CD14-positive monocyte (primary cell): ENCODE results near the gene ITLN1. TPM values are rescaled to one million over a fixed set of nuclear protein-coding genes. Genes with fewer than 3 reads are reported as not detected.

ENCODE experiments used
- DNase-seq, 3 donors: peaks; one replicate each; pipeline ENCODE4 v3.0.0-alpha.2; 2011 to 2022
- H2AFZ ChIP-seq: 2 replicates; pipeline ENCODE4 v1.6.0; 2012; ENCODE audit warnings: mild to moderate bottlenecking, low read depth, low read length, inconsistent platforms; ENCODE audit not compliant: insufficient read depth, poor library complexity, severe bottlenecking
- H3K27ac ChIP-seq, 2 donors: 1 replicate in 1 of 2; 2 replicates in 1 of 2; pipeline ENCODE4 v1.5.1; 2012 to 2013; ENCODE audit warnings: low read length in 2 of 2, control low read depth in 1 of 2, inconsistent platforms in 1 of 2, low read depth in 1 of 2, mild to moderate bottlenecking in 1 of 2
- H3K27me3 ChIP-seq, 2 donors: one replicate each; pipeline versions ENCODE4 v1.6.0 to v1.6.1; 2011 to 2013; ENCODE audit warnings: low read length in 2 of 2; ENCODE audit not compliant: control insufficient read depth in 2 of 2, insufficient read depth in 2 of 2
- H3K36me3 ChIP-seq, 2 donors: replicated peaks in 1 of 2; 1 replicate in 1 of 2; 2 replicates in 1 of 2; pipeline versions ENCODE4 v1.5.1 to v1.6.1; 2012 to 2013; ENCODE audit warnings: low read length in 2 of 2, control low read depth in 1 of 2, inconsistent platforms in 1 of 2, mild to moderate bottlenecking in 1 of 2; ENCODE audit not compliant: insufficient read depth in 2 of 2, control insufficient read depth in 1 of 2
- H3K4me1 ChIP-seq, 2 donors: 1 replicate in 1 of 2; 2 replicates in 1 of 2; pipeline versions ENCODE4 v1.5.1 to v1.6.1; 2012 to 2013; ENCODE audit warnings: low read length in 2 of 2, control low read depth in 1 of 2, inconsistent platforms in 1 of 2, mild to moderate bottlenecking in 1 of 2, moderate library complexity in 1 of 2; ENCODE audit not compliant: insufficient read depth in 2 of 2, control insufficient read depth in 1 of 2
- H3K4me2 ChIP-seq: replicated peaks from 2 replicates; pipeline ENCODE3; 2012; ENCODE audit warnings: low read length, moderate library complexity, mild to moderate bottlenecking; ENCODE audit not compliant: poor library complexity, severe bottlenecking; ENCODE audit errors: extremely low read depth
- H3K4me3 ChIP-seq, 3 experiments: fragments of 200-600 bp in 1 of 3; sonication (generic) in 1 of 3; replicated peaks in 1 of 3; 1 replicate in 2 of 3; 2 replicates in 1 of 3; pipeline ENCODE4 v1.5.1; 2011 to 2013; ENCODE audit warnings: low read length in 3 of 3, mild to moderate bottlenecking in 3 of 3, control low read depth in 2 of 3, low read depth in 2 of 3, inconsistent platforms in 1 of 3, moderate library complexity in 1 of 3
- H3K79me2 ChIP-seq: 2 replicates; pipeline ENCODE4 v1.6.0; 2012; ENCODE audit warnings: mild to moderate bottlenecking, control low read depth, inconsistent platforms, low read length, moderate library complexity; ENCODE audit not compliant: insufficient read depth
- H3K9ac ChIP-seq: 2 replicates; pipeline ENCODE4 v1.6.0; 2017; ENCODE audit warnings: low read length, mild to moderate bottlenecking; ENCODE audit not compliant: insufficient read depth, poor library complexity, severe bottlenecking
- H3K9me3 ChIP-seq, 2 donors: replicated peaks in 1 of 2; 1 replicate in 1 of 2; 2 replicates in 1 of 2; pipeline versions ENCODE4 v1.5.1 to v1.6.1; 2012 to 2013; ENCODE audit warnings: low read length in 2 of 2, control low read depth in 1 of 2; ENCODE audit not compliant: control insufficient read depth in 1 of 2, insufficient read depth in 1 of 2
- H4K20me1 ChIP-seq: 2 replicates; pipeline ENCODE4 v1.6.0; 2012; ENCODE audit warnings: mild to moderate bottlenecking, low read length, control low read depth, moderate library complexity; ENCODE audit not compliant: insufficient read depth
- H3K27ac Mint-ChIP-seq, 7 donors: one replicate each; pipeline ENCODE4 v1.8.0; 2020; ENCODE audit warnings: mild to moderate bottlenecking in 7 of 7, mixed read lengths in 7 of 7, moderate library complexity in 6 of 7, inconsistent platforms in 2 of 7
- H3K27me3 Mint-ChIP-seq, 3 donors: one replicate each; pipeline ENCODE4 v1.8.0; 2021 to 2022; ENCODE audit warnings: low read depth in 3 of 3, mild to moderate bottlenecking in 3 of 3, mixed read lengths in 3 of 3, moderate library complexity in 3 of 3, inconsistent platforms in 1 of 3
- H3K36me3 Mint-ChIP-seq, 2 donors: one replicate each; pipeline ENCODE4 v1.8.0; 2020; ENCODE audit warnings: mixed read lengths in 2 of 2, inconsistent platforms in 1 of 2, mild to moderate bottlenecking in 1 of 2
- H3K4me1 Mint-ChIP-seq: one replicate; pipeline ENCODE4 v1.8.0; 2020; ENCODE audit warnings: mild to moderate bottlenecking, mixed read lengths
- H3K4me3 Mint-ChIP-seq, 2 donors: one replicate each; pipeline ENCODE4 v1.8.0; 2020; ENCODE audit warnings: mild to moderate bottlenecking in 2 of 2, mixed read lengths in 2 of 2, moderate library complexity in 1 of 2
- H3K9me3 Mint-ChIP-seq, 7 donors: one replicate each; pipeline ENCODE4 v1.8.0; 2020 to 2022; ENCODE audit warnings: mixed read lengths in 7 of 7, mild to moderate bottlenecking in 6 of 7, moderate library complexity in 6 of 7, inconsistent platforms in 2 of 7
- WGBS: methylation state at CpG from one replicate; pipeline ENCODE4 v1.1.5; 2013; ENCODE audit warnings: missing lambda C conversion rate; ENCODE audit not compliant: insufficient coverage; 5-methylcytosine and 5-hydroxymethylcytosine counted together
- intact Hi-C, 2 donors: fragments of 100-400 bp; cut with micrococcal nuclease; formaldehyde crosslinking; loops; one replicate each; pipeline versions ENCODE4 v1.15.0 to v1.15.1; 2023
- polyA plus RNA-seq, 3 donors: library from polyadenylated mRNA; depleted of rRNA in 1 of 3; unstranded in 2 of 3; stranded (reverse) in 1 of 3; fragments of 300-500 nt in 2 of 3; fragments of >200 nt in 1 of 3; fragmentation: Illumina TruSeq in 2 of 3; gene quantifications; 1 replicate in 2 of 3; 2 replicates in 1 of 3; pipeline ENCODE4 v1.2.3, GENCODE V29; 2012 to 2021
- TF ChIP-seq, protein P1 (sequence below): fragments of 200-600 bp; IDR thresholded peaks from one replicate; pipeline ENCODE4 v1.8.0; 2022; ENCODE audit warnings: antibody characterized with exemption, mild to moderate bottlenecking

ITLN1 gene
- polyA plus RNA-seq, 3 donors: 1.2 to 1.6 (median 1.3) TPM

DNA sequence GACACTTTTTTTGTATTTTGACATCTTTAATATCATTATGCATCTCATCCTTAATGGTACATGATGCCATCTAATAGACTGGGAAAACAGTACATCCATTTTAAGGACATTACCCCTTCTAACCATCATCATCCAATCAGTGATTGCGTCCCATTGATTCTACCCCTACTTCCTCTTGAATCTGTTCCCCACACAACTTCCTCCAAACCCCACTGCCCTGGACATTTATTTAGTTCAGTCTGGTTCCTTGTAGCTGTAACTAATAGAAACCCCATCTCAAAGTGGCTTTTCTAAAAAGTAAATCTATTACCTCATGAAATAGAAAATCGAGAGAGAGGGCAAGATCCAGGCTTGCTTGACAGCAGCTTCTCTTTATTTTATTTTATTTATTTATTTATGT is 2.1 kb upstream of the ITLN1 start:
- no peak overlapping the region for H3K9ac ChIP-seq
- WGBS: no CpG with 5 or more reads among the region's 2 CpGs
- H2AFZ ChIP-seq: no peak overlapping the region
- peak overlapping the region in 1 of 7 donors; percentile 74 for H3K27ac Mint-ChIP-seq
- H3K36me3 Mint-ChIP-seq: no peaks in the 10 kb centered on the region
- peaks cover 2% of the 10 kb centered on the region in 3 donors for H3K27me3 Mint-ChIP-seq
- H3K9me3 ChIP-seq: no peaks in the 10 kb centered on the region
- H3K4me3 ChIP-seq: no peak overlapping the region
- H3K4me2 ChIP-seq: no peak overlapping the region
- TF ChIP-seq, protein P1, sequence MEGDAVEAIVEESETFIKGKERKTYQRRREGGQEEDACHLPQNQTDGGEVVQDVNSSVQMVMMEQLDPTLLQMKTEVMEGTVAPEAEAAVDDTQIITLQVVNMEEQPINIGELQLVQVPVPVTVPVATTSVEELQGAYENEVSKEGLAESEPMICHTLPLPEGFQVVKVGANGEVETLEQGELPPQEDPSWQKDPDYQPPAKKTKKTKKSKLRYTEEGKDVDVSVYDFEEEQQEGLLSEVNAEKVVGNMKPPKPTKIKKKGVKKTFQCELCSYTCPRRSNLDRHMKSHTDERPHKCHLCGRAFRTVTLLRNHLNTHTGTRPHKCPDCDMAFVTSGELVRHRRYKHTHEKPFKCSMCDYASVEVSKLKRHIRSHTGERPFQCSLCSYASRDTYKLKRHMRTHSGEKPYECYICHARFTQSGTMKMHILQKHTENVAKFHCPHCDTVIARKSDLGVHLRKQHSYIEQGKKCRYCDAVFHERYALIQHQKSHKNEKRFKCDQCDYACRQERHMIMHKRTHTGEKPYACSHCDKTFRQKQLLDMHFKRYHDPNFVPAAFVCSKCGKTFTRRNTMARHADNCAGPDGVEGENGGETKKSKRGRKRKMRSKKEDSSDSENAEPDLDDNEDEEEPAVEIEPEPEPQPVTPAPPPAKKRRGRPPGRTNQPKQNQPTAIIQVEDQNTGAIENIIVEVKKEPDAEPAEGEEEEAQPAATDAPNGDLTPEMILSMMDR: no peak
- intact Hi-C loops: loop anchor here in 1 of 2 donors (10.0 kb wide), 1 partner anchor 58 kb away; no protein-coding TSS in a partner anchor
- H3K79me2 ChIP-seq: no peaks in the 10 kb centered on the region
- peaks cover 45% of the 10 kb centered on the region for H3K4me1 Mint-ChIP-seq
- peaks cover 0 to 2% (median 0%) of the 10 kb centered on the region in 7 donors for H3K9me3 Mint-ChIP-seq
- no peak overlapping the region for H3K4me3 Mint-ChIP-seq
- H3K36me3 ChIP-seq: no peaks in the 10 kb centered on the region
- peak; percentile 28 to 50 (median 48) for DNase-seq
- H4K20me1 ChIP-seq: no peaks in the 10 kb centered on the region
- H3K4me1 ChIP-seq: peaks cover 40 to 49% of the 10 kb centered on the region in 2 donors
- H3K27me3 ChIP-seq: no peaks in the 10 kb centered on the region
- H3K27ac ChIP-seq: no peak overlapping the region

DNA sequence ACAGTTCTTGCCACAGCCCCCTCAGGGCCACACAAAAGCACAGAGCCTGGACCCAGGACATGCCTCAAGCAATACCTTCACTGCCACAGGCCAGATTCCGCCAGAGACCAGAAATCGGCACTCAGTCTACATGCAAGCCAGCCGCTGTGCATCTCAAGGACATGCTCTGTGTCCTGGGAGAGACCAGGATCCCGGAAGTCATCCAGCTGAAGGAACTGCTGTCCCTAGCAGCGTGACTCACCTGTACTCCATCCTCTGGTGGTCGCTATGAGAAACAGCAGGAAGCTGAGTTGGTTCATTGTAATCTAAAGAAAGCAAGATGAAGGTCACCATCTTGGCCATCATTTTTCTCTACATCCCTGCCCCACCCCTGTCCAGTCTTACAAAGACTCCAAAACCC is 401 bp downstream of the ITLN1 start:
- Mint-ChIP-seq H3K27ac (peak overlapping the region; percentile 6 to 73 (median 50)), H3K27me3 (peaks cover 2 to 3% (median 2%) of the 10 kb centered on the region in 3 donors), H3K36me3 (no peaks in the 10 kb centered on the region), H3K9me3 (peaks cover 0 to 2% (median 0%) of the 10 kb centered on the region in 7 donors), H3K4me1 (peaks cover 64% of the 10 kb centered on the region), H3K4me3 (no peak overlapping the region)
- Histone ChIP-seq H3K36me3 (no peaks in the 10 kb centered on the region), H2AFZ (peak overlapping the region; percentile 12), H3K27ac (peak overlapping the region; percentile 49 to 62), H4K20me1 (no peaks in the 10 kb centered on the region), H3K4me3 (no peak overlapping the region), H3K9ac (no peak overlapping the region), H3K27me3 (no peaks in the 10 kb centered on the region), H3K4me2 (no peak overlapping the region), H3K9me3 (no peaks in the 10 kb centered on the region), H3K79me2 (no peaks in the 10 kb centered on the region), H3K4me1 (peaks cover 61 to 74% of the 10 kb centered on the region in 2 donors)
- DNase-seq: peak in 1 of 3 donors; percentile 22
- 82% methylated on average over 3 of the region's 6 CpGs for WGBS
- intact Hi-C loops: loop anchor here in 1 of 2 donors (10.0 kb wide), 1 partner anchor 60 kb away; no protein-coding TSS in a partner anchor
- TF ChIP-seq, protein P1: peak; percentile 14
